K562 treated with DMSO at 1 percent for 12 hours (cell line): Measurements from ENCODE around the gene RNF182. TPM values are rescaled to one million over a fixed set of nuclear protein-coding genes. Genes with fewer than 3 reads are reported as not detected.

Source experiments
- total RNA-seq: library from RNA; unstranded; fragments of 300-600 nt; gene quantifications from 2 replicates; pipeline ENCODE4 v1.2.3, GENCODE V29; 2022; ENCODE audit not compliant: insufficient read depth

RNF182 gene, protein sequence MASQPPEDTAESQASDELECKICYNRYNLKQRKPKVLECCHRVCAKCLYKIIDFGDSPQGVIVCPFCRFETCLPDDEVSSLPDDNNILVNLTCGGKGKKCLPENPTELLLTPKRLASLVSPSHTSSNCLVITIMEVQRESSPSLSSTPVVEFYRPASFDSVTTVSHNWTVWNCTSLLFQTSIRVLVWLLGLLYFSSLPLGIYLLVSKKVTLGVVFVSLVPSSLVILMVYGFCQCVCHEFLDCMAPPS
- 7.1 and 12.5 TPM in 2 replicates for total RNA-seq

DNA sequence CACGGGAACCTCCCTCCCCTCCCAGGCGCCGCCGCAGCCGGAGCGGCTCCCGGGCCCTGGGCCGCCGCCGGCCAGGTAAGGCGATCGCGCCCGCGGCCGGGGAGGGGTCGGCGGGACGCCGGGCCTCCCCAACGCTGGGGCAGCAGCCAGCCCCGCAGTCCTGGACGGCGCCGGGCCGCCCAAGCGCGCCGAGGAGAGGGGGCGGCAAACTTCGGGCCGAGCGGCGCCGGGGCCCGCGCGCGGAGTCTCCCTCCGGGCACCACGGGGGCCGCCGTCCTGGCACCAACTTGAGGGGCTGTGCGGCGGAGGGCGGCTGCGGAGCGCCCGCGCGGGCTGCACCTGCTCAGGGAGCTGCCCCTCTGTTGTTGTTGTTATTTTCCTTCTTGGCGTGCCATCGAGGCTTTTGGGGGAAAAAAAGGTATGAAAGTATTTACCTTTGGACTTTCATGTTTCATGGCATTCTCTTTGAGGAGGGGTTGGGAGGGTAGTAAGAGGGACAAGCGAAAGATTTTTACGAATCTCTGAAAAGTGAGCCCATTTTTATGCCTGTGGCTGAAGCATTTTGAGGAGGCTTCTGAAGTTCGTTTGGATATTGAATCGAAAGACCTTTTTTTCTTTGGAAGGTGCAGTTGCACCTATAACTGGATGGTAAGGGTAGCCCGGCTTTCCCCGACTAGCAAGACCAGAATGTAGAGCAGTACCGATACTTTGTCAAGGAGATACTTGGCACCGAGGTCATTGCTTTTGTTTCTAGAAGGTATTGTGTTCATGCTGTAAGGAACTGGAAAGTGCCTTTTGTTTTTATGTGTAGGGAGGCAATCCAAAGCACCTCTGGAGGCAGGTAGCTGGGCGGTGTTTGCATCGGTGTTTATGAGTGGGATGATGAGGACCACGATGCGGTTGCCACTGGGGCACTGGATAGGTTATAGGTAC lies at the start of gene RNF182:
RNF182 (plus strand) TSS at position 4 of the 933 bp plus-strand sequence. CDS start 52,168 bp downstream, outside the sequence.

Other genes with a start within 250 kb of the RNF182 start
- 29.4 and 80.4 TPM in 2 replicates for gene RANBP9, start 213.1 kb upstream of the RNF182 start, total RNA-seq
- gene MCUR1, start 110.4 kb upstream of the RNF182 start, total RNA-seq = 19.5 and 26.1 TPM in 2 replicates
- 4.8 and 7.3 TPM in 2 replicates for gene CD83, start 192.8 kb downstream of the RNF182 start, total RNA-seq